Loucy (cell line): ENCODE measurements around the gene MBNL1.

Experiments
- CTCF ChIP-seq: fragments of 200-600 bp; sonication (generic); conservative IDR thresholded peaks from 2 replicates; pipeline ENCODE4 v1.5.1; 2014; ENCODE audit warnings: mild to moderate bottlenecking, antibody characterized with exemption, low read length
- EZH2phosphoT487 ChIP-seq: fragments of 200-600 bp; IDR thresholded peaks from 2 replicates; pipeline ENCODE4 v1.6.1; 2018; ENCODE audit warnings: antibody characterized with exemption, mild to moderate bottlenecking, moderate library complexity, borderline replicate concordance

DNA sequence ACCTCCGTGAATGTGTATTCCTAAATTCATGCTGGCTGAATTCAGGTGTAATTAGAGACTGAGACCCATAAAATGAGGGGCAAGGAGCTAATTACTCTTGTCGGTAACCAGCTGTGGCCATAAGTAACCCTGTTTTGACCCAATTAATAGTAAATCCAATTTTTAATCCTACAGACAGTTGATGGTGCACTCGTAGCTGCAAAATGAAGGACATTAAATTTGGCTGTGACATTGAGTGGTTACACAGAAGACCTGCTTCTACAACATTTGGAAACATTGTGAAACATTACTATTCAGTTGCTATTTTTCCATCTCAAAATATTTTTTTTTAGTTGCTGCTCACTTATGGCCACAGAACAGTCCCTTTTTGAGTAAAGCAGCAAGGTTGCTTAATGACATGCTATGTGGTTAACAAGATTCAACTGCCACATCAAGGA, 33.0 kb downstream of the MBNL1 start:
- TF ChIP-seq CTCF (no peak), EZH2phosphoT487 (no peak)
